Nasal cavity respiratory epithelium epithelial cell of viscerocranial mucosa (primary cell): ENCODE data around the gene MYCBP. TPM values are rescaled to one million over a fixed set of nuclear protein-coding genes. Genes with fewer than 3 reads are reported as not detected.

ENCODE experiments used
- total RNA-seq: library from RNA; depleted of rRNA; stranded (reverse); fragments of >200 nt; gene quantifications from 2 replicates; pipeline ENCODE4 v1.2.3, GENCODE V29; 2014

The MYCBP gene
- 10.2 and 12.3 TPM in 2 replicates for total RNA-seq

DNA sequence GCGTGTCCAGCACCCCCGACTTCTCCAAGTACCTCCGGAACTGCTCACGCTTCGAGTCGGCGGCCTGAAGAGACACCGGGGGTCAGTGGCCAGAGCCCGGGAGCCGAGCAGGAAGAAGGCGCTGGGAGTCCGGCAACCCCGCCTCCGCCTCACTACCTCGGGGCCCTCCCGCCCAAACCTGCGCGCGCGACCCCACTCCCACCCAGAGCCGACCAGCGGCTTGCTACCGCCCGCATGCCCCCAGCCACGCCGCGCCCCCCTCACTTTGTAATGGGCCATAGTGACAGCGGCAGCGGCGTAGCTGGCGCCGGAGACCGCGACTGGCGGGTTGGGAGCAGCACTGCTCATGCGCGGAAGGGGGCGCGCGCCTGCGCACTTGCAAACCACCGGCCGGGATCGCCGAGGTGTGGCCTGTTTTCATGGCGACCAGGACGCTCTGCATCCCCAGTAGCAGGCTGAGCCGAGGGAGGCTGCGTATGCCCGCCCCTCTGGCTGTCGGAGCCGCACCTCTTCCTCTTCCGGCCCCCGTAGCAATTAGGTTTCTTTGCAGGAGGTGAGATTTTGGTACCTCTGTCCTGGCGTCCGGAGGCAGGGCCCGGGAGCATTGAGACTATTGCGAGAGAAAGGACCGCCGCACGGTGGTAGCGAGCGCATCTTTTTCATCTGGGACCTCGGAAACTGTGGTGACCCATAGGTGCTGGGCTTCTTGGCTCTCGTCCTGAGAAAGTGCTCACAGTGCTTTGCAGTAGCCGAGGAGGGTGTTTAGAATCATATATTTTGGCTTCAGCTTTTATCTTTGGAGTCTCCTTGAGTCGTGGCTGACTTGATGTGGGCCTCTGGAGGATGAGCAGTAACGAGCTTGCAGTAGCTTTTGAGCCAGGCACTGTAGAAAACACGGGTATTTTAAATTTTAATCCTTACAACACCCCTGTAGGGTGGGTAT is at the start of gene MYCBP:
Gene MYCBP, minus strand, starts transcription at position 322 of the 943 bp plus-strand sequence. Its CDS starts 43 bp downstream, at position 279.

GRCh38 chr1:38881487-38881886 is 8.3 kb upstream of the MYCBP start, which contains the start of gene GJA9:
Gene GJA9, minus strand, starts transcription at chr1:38881587. Its CDS starts 5,489 bp downstream, at chr1:38876098.

GRCh38 chr1:38859561-38860453 is 13.3 kb downstream of the MYCBP start, which contains the start of gene RRAGC:
Gene RRAGC, minus strand, starts transcription at chr1:38859772. Its CDS starts 126 bp downstream, at chr1:38859646.

Other genes starting within 250 kb of the MYCBP start
- 25.3 and 40.6 TPM in 2 replicates for gene RRAGC, start 13.6 kb downstream of the MYCBP start, total RNA-seq
- gene GJA9, start 8.2 kb upstream of the MYCBP start, total RNA-seq, result under 0.01 and 0.50 TPM in 2 replicates
- gene RHBDL2, start 68.5 kb upstream of the MYCBP start, total RNA-seq, result 5.1 and 16.2 TPM in 2 replicates
- 77.9 and 99.5 TPM in 2 replicates for gene AKIRIN1, start 117.9 kb upstream of the MYCBP start, total RNA-seq
- gene NDUFS5, start 153.0 kb upstream of the MYCBP start, total RNA-seq, result 244 and 442 TPM in 2 replicates